Mesodermal cell (in vitro differentiated cells): ENCODE data around the gene AMOTL1. TPM values are rescaled to one million over a fixed set of nuclear protein-coding genes. Genes with fewer than 3 reads are reported as not detected.

Experiments used
- H3K27ac ChIP-seq: 2 replicates; pipeline ENCODE4 v1.7.0; 2013; ENCODE audit warnings: mild to moderate bottlenecking, low read depth, low read length, moderate library complexity; ENCODE audit not compliant: severe bottlenecking
- H3K36me3 ChIP-seq: 2 replicates; pipeline ENCODE4 v1.7.1; 2013; ENCODE audit warnings: mild to moderate bottlenecking, low read length, moderate library complexity; ENCODE audit not compliant: control insufficient read depth, insufficient read depth
- H3K4me1 ChIP-seq: one replicate; pipeline ENCODE4 v1.7.1; 2013; ENCODE audit warnings: mild to moderate bottlenecking, low read length; ENCODE audit not compliant: insufficient read depth, control insufficient read depth, poor library complexity, severe bottlenecking
- H3K4me3 ChIP-seq: 2 replicates; pipeline ENCODE4 v1.7.0; 2013; ENCODE audit warnings: low read length, control low read depth, mild to moderate bottlenecking; ENCODE audit not compliant: insufficient read depth, poor library complexity, severe bottlenecking; ENCODE audit errors: extremely low read depth
- H3K9me3 ChIP-seq: 2 replicates; pipeline ENCODE4 v1.7.1; 2013; ENCODE audit warnings: mild to moderate bottlenecking, low read length, moderate library complexity; ENCODE audit not compliant: control insufficient read depth
- WGBS, 2 experiments: methylation state at CpG; one replicate each; pipeline ENCODE4 v1.1.5; 2013; ENCODE audit warnings: missing lambda C conversion rate in 2 of 2; ENCODE audit not compliant: insufficient coverage in 2 of 2; 5-methylcytosine and 5-hydroxymethylcytosine counted together
- polyA plus RNA-seq, 2 experiments: library from polyadenylated mRNA; stranded (reverse); fragments of 50-300 nt; gene quantifications; one replicate each; pipeline ENCODE4 v1.2.3, GENCODE V29; 2013

The AMOTL1 gene, protein sequence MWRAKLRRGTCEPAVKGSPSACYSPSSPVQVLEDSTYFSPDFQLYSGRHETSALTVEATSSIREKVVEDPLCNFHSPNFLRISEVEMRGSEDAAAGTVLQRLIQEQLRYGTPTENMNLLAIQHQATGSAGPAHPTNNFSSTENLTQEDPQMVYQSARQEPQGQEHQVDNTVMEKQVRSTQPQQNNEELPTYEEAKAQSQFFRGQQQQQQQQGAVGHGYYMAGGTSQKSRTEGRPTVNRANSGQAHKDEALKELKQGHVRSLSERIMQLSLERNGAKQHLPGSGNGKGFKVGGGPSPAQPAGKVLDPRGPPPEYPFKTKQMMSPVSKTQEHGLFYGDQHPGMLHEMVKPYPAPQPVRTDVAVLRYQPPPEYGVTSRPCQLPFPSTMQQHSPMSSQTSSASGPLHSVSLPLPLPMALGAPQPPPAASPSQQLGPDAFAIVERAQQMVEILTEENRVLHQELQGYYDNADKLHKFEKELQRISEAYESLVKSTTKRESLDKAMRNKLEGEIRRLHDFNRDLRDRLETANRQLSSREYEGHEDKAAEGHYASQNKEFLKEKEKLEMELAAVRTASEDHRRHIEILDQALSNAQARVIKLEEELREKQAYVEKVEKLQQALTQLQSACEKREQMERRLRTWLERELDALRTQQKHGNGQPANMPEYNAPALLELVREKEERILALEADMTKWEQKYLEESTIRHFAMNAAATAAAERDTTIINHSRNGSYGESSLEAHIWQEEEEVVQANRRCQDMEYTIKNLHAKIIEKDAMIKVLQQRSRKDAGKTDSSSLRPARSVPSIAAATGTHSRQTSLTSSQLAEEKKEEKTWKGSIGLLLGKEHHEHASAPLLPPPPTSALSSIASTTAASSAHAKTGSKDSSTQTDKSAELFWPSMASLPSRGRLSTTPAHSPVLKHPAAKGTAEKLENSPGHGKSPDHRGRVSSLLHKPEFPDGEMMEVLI
- 69.7 TPM for polyA plus RNA-seq (2013, experiment 1 of 2)
- 60.8 TPM for polyA plus RNA-seq (2013, experiment 2 of 2)

DNA sequence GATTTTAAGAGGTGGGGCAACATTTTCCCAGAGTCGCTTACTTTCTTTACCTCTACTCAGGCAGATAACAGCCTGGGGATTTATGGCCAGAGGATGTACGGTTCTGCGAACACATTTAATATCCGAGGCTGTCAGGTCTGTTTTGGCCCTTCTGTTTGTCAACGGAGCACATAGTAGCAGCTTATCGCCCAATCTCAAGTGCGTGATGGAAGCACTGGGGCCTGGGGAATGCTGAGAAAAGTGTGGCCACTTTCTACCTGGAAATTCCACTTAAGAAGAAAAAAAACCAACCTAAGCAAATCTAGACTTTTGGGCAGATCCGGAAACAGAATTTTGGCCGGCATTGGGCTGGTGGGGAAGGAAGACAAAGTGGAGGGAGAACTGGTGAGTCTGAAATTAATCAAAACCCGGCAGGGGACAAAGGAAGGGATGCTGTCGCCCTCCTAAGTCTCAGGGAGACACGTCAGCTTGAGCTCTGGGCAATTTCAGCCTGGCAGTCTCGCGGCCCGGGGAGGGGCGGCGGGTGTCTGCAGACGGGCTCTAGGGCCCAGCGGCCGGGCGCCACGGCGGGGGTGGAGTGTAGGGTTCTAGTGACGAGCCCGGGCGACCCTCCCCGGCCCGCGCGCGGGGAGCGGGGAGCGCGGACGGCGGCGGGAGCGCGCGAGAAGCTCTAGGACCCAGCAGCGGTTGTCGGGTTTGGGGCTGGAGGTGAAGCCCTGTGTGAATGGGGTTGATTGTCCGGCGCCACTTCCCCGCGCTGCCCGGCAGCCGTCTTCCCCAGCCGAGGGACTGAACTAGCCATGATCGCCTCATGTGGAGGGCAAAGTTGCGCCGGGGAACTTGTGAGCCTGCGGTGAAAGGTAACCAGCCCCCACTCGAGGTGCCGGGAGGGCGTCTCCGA, at the start of gene AMOTL1:
AMOTL1 (plus strand) TSS at position 656 of the 901 bp plus-strand sequence; CDS start at position 812, 156 bp downstream.
- peaks cover 23% of the 10 kb centered on the region for H3K4me1 ChIP-seq
- peak within 1 kb of the TSS; percentile 99 for H3K27ac ChIP-seq
- H3K4me3 ChIP-seq = peak within 1 kb of the TSS; percentile 96
- WGBS, 2 experiments = 5 to 8% methylated on average over 39 to 56 of the region's 57 CpGs
- peaks cover 9% of the 10 kb centered on the region for H3K9me3 ChIP-seq
- peaks cover 17% of the 10 kb centered on the region for H3K36me3 ChIP-seq

DNA sequence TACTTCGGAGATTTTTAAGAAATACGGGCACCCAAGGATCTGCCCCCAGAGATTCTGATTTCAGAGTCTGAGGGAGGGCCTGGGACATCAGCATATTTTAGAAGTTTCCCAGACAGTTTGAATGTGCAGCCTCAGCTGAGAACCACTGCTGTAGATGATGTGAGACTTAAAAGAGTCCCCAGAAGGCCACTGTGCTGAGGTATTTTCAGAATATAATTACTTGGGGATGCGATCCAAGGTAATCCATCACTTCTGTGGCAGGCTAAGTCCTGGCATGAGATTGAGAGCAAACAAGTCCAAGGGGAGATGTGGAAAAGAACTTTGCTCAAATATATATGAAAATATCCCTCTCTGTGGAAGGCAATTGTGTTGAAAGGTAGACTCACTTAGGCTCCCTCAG, 48.3 kb upstream of the AMOTL1 start:
- WGBS, 2 experiments = 100% methylated on average over 2 to 3 of the region's 3 CpGs
- Histone ChIP-seq H3K9me3 (no peaks in the 10 kb centered on the region), H3K27ac (no peak overlapping the region), H3K4me3 (no peak overlapping the region), H3K4me1 (no peaks in the 10 kb centered on the region), H3K36me3 (no peaks in the 10 kb centered on the region)

DNA sequence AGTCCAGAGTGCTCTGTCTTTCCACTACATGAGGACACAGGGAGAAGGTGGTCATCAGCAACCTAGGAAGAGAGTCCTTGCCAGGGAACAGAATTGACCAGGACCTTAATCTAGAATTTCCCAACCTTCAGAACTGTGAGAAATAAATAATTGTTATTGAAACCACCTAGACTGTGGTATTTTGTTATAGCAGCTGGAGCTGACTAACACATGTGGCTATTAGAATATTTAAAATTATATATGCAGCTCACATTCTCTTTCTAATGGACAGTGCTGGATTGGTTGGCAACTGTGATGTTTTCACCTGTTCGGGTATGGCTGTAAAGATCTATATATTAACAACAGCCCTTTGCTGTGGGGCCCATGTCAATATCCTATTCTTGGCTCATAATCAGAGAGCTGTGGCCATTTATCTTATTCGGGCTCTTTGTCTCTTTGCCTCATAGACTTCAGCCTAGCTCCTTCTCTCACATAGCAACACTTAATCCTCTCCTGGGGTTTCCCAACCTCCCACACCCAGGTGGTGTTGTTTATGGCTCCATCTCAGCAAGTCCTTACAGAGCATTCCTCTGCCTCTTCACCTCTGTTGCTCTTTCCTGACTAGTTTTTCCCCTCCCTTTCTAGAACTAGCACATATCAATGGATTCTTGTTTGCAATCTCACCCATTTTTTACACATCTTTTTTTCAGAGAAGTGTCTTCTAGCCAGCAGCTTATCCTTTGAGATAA, 46.4 kb upstream of the AMOTL1 start:
- Histone ChIP-seq H3K36me3 (no peaks in the 10 kb centered on the region), H3K4me1 (no peaks in the 10 kb centered on the region), H3K9me3 (no peaks in the 10 kb centered on the region), H3K27ac (no peak overlapping the region), H3K4me3 (no peak overlapping the region)
- WGBS, 2 experiments = 75 to 88% methylated on average over 1 of the region's 2 CpGs

DNA sequence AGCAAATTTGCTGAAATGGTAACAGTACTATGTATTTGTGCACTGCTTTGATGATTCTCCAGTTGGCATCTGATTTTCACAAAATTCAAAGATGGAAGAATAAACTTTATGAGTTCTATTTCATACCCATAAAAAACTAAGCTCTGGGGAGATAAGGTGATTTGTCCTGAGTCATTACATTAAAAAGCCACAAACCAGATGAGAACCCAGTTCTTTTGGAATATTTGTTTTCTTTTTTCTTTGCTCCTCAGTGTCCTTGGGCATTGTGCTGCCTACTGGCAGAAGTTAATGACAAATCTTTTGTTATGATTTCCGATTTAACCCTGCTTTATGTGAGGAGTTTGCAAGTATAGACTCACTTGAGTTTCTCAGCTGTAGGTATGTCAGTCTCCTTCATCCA, 45.4 kb upstream of the AMOTL1 start:
- H3K27ac ChIP-seq = no peak overlapping the region
- H3K4me1 ChIP-seq = no peaks in the 10 kb centered on the region
- WGBS, 2 experiments = 80% methylated on average over 1 of the region's 1 CpG; no CpG with 5 or more reads in 1 of the 2 experiments
- no peaks in the 10 kb centered on the region for H3K9me3 ChIP-seq
- no peak overlapping the region for H3K4me3 ChIP-seq
- no peaks in the 10 kb centered on the region for H3K36me3 ChIP-seq

DNA sequence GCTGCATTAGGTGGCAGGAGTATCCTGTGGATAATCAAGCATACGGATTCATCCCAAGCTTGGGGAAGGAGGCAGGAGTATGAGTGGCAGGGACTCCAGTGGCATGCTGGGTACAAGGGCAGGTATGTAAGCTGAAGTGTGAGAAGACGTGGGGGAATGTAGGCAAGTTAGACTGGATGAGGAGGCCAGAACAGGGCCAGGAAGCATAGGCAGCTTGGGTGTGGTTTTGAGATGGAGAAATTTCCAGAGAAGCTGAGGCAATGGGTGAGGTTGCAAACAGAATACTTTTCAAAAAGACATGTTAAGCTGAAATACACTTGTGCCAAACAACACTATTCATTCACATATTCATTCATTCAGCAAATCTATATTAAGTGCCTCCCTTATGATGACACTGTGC, 43.1 kb upstream of the AMOTL1 start:
- H3K9me3 ChIP-seq = no peaks in the 10 kb centered on the region
- 82 to 95% methylated on average over 2 of the region's 2 CpGs for WGBS, 2 experiments

DNA sequence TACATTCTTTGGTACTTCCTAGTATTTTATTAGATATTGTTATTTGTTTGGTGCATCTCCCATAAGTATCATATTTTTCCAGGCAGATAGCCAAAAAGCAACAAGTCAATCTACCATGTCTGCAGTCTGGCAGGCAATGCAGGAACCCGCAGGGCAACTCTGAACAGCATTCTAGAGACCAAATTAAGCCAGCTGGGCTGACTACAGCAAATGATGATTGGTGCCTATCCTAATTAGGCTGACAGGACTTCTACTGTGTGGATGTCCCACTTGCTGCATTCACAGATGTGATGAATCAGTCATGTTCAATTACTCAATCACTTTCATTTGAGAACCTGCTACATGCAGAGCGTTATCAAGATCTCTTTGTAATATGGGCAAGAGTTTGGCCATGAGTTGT, 40.3 kb upstream of the AMOTL1 start:
- Histone ChIP-seq H3K27ac (no peak overlapping the region), H3K36me3 (no peaks in the 10 kb centered on the region), H3K4me1 (peaks cover 42% of the 10 kb centered on the region), H3K4me3 (no peak overlapping the region), H3K9me3 (no peaks in the 10 kb centered on the region)
- WGBS, 2 experiments = 88 to 100% methylated on average over 1 to 2 of the region's 2 CpGs

More for the DNA sequence above, 43.1 kb upstream of the AMOTL1 start:
- Histone ChIP-seq H3K4me3 (no peak overlapping the region), H3K4me1 (peaks cover 16% of the 10 kb centered on the region), H3K27ac (no peak overlapping the region), H3K36me3 (no peaks in the 10 kb centered on the region)

DNA sequence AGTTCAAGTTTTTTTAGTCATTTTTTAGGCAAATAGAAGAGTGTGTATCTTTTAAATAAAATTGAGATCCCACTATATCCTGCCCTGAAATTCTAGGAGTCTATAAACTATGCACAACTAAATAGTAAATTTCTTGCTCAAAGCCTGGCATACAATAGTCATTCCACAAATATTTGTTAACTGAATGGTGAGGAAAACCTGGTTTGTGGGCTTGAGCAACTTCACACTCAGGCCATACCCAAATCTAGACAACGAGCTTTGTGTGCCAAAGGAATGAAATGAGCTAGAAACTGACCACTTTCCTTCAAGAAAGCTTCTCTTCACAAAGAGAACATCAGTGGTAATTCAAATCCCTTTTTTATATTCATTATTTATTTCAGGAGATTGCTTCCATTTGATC, 39.6 kb upstream of the AMOTL1 start:
- 80% methylated on average over 1 of the region's 1 CpG; no CpG with 5 or more reads in 1 of the 2 experiments for WGBS, 2 experiments
- Histone ChIP-seq H3K4me3 (no peak overlapping the region), H3K4me1 (peaks cover 50% of the 10 kb centered on the region), H3K27ac (no peak overlapping the region), H3K36me3 (no peaks in the 10 kb centered on the region), H3K9me3 (no peaks in the 10 kb centered on the region)

DNA sequence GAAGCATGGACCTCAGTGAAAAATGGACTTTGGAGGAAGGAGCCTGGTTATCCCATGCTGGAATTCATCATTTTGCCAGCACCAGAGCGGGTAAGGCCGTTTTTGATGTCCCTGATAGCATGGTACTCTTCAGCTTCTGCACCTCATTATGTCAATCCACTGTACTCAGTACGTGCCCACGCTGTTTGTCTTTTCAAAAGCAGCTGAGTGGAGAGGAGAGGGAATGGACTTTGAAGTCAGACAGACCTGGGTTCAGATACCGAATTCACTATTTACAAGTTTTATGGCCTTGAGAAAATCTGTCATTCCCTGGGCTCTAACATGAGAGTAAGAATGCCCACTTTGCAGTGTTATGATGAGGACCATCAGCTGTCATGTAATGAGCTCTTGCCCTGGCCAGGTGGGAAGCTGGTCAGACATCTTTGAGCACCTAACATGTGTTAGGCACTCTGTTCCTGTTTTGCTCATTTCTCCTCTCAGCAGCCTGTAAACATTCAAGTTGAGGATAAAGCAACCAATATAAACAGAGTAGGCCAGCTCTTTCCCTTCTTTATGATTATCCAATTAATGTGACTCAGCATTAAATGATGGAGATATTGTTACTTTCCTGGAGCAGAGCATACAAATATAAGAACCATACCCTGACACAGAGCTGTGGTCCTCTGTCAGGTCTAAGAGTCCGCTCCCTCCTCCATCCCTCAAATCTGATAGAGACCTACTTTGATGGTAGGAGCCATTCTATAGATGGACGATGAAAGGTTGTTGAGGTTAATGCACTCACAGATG, 39.0 kb upstream of the AMOTL1 start:
- H3K9me3 ChIP-seq = no peaks in the 10 kb centered on the region
- H3K27ac ChIP-seq = no peak overlapping the region
- peaks cover 56% of the 10 kb centered on the region for H3K4me1 ChIP-seq
- no peak overlapping the region for H3K4me3 ChIP-seq
- no peaks in the 10 kb centered on the region for H3K36me3 ChIP-seq
- 90 to 100% methylated on average over 1 to 2 of the region's 7 CpGs for WGBS, 2 experiments

DNA sequence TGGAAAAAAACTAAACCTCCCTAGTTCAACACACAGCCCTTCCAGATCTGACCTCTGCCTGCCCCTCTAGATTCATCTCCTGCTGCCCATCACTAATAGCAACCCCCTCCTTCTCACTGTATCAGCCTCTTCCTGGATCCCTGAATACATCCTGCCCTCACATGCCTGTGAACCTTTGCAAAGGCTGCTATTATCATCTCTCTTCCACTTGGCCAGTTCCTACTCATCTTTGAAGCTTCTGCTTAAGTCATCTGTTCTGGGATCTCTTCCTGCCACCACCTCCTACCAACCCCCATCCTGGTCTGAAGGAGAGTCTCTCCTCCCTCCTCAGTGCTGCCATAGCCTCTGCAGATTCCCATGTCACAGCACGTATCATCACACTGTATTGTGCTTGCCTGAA, 38.0 kb upstream of the AMOTL1 start:
- H3K9me3 ChIP-seq = no peaks in the 10 kb centered on the region
- H3K27ac ChIP-seq = peak overlapping the region; percentile 32
- peaks cover 66% of the 10 kb centered on the region for H3K4me1 ChIP-seq
- H3K36me3 ChIP-seq = no peaks in the 10 kb centered on the region
- H3K4me3 ChIP-seq = no peak overlapping the region
- WGBS, 2 experiments = no CpG with 5 or more reads among the region's 1 CpG
